ENCODE measurements around the gene KIRREL3.
A peak's percentile ranks its signal among the peaks of the same experiment; 100 is the strongest.

KIRREL3 gene

DNA sequence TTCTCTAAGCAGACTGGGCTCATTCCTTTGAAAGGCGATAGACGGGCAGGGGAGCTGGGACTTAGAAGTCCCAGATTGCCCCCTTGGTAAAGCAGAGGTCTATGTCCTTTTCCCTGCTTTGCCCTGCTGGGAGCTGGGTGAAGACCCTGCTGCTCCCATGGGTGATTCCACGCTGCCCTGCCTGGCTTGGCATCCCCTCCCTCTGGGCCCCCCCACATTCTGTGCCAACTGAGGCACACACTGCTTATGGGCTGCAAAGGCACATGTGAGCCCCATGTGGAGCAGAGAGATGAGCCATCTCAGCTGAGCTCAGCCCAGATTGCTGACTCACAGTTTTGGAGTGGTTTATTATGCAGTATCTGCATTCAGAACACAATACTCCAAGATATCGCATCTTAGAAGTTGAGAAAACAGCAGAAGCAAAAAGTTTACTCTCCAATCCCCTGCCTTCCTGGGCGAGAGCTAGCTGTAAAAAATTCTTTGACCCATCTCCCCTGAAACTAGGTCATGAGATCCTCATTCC lies 517.9 kb downstream of the KIRREL3 start:
- TF ChIP-seq, protein P1, sequence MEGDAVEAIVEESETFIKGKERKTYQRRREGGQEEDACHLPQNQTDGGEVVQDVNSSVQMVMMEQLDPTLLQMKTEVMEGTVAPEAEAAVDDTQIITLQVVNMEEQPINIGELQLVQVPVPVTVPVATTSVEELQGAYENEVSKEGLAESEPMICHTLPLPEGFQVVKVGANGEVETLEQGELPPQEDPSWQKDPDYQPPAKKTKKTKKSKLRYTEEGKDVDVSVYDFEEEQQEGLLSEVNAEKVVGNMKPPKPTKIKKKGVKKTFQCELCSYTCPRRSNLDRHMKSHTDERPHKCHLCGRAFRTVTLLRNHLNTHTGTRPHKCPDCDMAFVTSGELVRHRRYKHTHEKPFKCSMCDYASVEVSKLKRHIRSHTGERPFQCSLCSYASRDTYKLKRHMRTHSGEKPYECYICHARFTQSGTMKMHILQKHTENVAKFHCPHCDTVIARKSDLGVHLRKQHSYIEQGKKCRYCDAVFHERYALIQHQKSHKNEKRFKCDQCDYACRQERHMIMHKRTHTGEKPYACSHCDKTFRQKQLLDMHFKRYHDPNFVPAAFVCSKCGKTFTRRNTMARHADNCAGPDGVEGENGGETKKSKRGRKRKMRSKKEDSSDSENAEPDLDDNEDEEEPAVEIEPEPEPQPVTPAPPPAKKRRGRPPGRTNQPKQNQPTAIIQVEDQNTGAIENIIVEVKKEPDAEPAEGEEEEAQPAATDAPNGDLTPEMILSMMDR (conservative IDR thresholded peaks at IDR 0.05; ENCODE audit: low read depth, low read length), result no peak
- no peak for DNase-seq (ENCODE audit: low read depth)
- H3K4me3 ChIP-seq (ENCODE audit: low read length), result no peak overlapping the region

DNA sequence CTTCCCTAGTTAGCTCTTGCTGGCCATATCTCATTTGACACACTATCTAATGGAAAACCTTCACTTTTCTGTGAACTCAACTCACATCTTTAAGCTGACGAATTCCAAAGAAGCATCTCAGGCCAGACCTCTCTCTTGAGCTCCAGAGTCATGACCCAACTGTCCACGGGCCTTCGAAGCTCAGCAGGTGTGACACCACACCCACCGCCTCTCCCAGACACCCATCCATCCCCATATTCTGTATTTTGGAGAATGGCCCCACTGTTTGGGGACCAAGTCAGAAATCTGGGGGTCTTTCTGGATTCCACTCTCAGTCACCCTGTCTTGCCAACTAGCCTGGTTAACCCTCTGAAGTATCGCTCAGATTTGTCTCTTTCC lies 519.3 kb downstream of the KIRREL3 start:
- TF ChIP-seq, protein P1 (conservative IDR thresholded peaks at IDR 0.05; ENCODE audit: low read depth, low read length), result no peak
- no peak overlapping the region for H3K4me3 ChIP-seq (ENCODE audit: low read length)
- no peak for DNase-seq (ENCODE audit: low read depth)

DNA sequence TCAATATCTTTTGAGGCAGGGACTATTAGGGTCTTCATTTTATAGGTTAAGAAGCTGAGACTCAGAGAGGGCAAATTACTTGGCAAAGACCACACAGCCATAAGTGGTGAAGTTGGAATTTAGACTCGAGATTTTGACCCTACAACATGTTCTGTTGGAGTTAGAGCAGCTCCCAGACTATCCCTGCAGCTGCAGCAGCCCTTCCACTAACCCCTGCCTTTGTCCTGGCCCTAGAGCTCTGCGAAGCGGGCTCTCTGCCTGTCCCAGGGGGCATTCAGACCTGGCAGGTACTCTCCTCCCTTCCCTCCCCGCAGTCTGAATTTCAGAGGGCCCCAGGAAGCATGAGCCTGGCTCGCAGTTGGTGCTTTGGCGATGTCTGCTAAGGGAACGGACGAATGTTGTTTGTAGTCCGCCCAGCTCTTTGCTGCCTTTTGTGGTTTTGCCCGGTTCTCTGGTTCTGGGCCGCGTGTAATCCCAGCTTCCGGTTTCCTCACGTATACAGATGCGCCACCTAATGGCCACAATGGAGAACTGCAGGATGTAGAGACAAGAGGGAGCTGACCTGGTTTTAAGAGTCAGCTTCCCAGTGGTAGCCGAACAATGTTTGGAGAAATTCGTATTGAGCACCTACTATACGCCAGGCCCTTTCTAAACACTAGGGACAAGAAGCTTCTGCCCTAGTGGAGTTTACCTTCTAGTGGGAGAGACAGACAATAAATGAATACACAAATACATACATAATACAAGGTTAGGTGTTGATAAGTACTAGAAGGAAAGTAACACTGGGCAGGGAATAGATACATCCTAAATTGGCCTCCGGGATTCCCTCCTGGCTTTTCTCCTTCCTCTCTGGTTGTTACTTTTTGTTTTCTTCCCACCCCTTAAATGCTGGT lies 519.9 kb downstream of the KIRREL3 start:
- TF ChIP-seq, protein P1 (conservative IDR thresholded peaks at IDR 0.05; ENCODE audit: low read depth, low read length), result peak; percentile 97
- peak; percentile 56 for DNase-seq (ENCODE audit: low read depth)
- H3K4me3 ChIP-seq (ENCODE audit: low read length), result no peak overlapping the region

DNA sequence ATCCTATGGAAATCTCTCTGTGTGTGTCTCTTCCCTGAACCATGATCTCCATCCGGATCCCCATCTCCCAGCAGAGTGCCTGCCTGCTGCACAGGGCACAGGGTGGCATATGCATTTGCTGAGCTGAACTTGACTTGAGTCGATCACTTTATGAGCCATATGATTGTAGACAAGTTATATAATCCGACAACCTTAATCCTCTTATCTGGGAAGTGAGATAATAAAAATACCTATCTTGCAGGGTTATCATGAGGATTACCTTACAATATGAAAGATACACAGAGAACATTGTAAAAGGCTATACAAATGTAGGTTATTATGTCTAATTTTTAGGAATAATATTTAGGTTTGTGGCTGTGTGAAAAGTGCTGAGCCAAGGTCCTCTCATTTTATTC lies 520.6 kb downstream of the KIRREL3 start:
- TF ChIP-seq, protein P1 (conservative IDR thresholded peaks at IDR 0.05; ENCODE audit: low read depth, low read length), result no peak
- no peak for DNase-seq (ENCODE audit: low read depth)
- no peak overlapping the region for H3K4me3 ChIP-seq (ENCODE audit: low read length)

DNA sequence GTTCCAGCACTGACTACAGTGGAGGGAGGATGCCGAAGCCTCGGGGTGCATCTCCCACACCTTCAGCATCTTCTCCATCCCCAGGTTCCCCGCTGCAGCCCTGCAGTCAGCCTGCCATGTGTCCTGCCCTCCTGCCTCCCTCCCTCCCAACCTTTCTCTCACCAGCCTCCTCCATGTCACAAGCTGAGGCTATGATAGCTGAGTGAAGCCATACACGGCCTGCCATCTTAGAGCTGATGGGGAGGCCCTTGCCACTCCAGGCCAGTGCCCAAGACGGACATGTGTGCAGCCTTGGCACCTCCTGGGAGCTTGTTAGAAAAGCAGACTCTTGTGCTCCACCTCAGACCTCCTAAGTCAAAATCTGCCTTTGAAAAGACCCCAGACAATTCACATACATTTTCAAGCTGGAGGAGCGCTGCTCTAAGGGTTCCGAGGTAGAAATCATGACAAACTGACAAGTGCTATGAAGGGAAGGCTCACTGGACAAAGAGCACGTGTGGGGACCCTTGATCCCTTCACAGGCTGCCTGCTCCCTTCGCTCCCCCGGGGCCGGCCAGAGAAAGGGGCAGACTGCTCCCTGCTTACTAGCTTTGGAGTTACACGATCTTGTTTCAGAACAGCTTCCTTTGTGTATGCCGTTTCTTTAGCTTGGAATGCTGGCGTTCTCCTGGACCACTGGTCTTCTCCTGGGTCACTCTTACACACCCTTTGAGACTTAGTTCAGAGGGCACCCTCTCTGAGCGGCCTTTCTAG lies 521.2 kb downstream of the KIRREL3 start:
- no peak overlapping the region for H3K4me3 ChIP-seq (ENCODE audit: low read length)
- TF ChIP-seq, protein P1 (conservative IDR thresholded peaks at IDR 0.05; ENCODE audit: low read depth, low read length), result no peak
- no peak for DNase-seq (ENCODE audit: low read depth)

DNA sequence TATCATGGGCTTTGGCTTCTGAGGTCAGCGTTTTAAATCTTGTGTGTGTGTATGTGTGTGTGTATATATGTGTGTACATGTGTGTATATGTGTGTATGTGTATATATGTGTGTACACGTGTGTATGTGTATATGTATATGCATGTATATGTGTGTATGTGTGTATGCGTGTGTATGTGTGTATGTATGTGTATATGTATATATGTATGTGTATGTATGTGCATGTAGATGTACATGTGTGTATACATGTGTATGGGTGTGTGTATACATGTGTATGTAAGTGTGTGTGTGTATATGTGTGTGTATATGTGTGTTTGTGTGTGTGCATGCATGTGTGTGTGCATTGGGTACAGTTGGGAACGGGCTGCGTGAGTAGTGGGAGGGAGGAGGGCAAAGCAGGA lies 522.1 kb downstream of the KIRREL3 start:
- no peak for DNase-seq (ENCODE audit: low read depth)
- H3K4me3 ChIP-seq (ENCODE audit: low read length), result no peak overlapping the region
- TF ChIP-seq, protein P1 (conservative IDR thresholded peaks at IDR 0.05; ENCODE audit: low read depth, low read length), result no peak
